HepG2 (cell line): ENCODE data around the gene MEF2B. TPM values are rescaled to one million over a fixed set of nuclear protein-coding genes. Genes with fewer than 3 reads are reported as not detected.

ENCODE experiments used
- BCL3 ChIP-seq: sonication (generic); formaldehyde crosslinking; IDR thresholded peaks from 2 replicates; pipeline ENCODE4 v1.5.1; 2020; ENCODE audit warnings: mild to moderate bottlenecking, missing genetic modification reagents, moderate library complexity
- HNF1B ChIP-seq: sonication (generic); formaldehyde crosslinking; IDR thresholded peaks from 2 replicates; pipeline ENCODE4 v1.5.1; 2020; ENCODE audit warnings: mild to moderate bottlenecking, moderate library complexity, missing genetic modification reagents
- MTERF4 ChIP-seq: sonication (generic); formaldehyde crosslinking; IDR thresholded peaks from 2 replicates; pipeline ENCODE4 v1.8.0; 2023; ENCODE audit warnings: mild to moderate bottlenecking, missing genetic modification reagents
- PRDM10 ChIP-seq: sonication (generic); formaldehyde crosslinking; IDR thresholded peaks from 2 replicates; pipeline ENCODE4 v1.4.0; 2020; ENCODE audit warnings: low read depth, missing genetic modification reagents
- RXRA ChIP-seq: sonication (generic); formaldehyde crosslinking; IDR thresholded peaks from 2 replicates; pipeline ENCODE4 v1.5.1; 2020; ENCODE audit warnings: missing genetic modification reagents
- TRAFD1 ChIP-seq: sonication (generic); formaldehyde crosslinking; IDR thresholded peaks from 2 replicates; pipeline ENCODE4 v1.5.1; 2020; ENCODE audit warnings: missing genetic modification reagents, mild to moderate bottlenecking, borderline replicate concordance
- XBP1 ChIP-seq: sonication (generic); formaldehyde crosslinking; IDR thresholded peaks from 2 replicates; pipeline ENCODE4 v1.5.0; 2020; ENCODE audit warnings: missing genetic modification reagents
- ZBTB4 ChIP-seq: sonication (generic); formaldehyde crosslinking; IDR thresholded peaks from 2 replicates; pipeline ENCODE4 v1.4.0; 2020; ENCODE audit warnings: missing genetic modification reagents, mild to moderate bottlenecking, borderline replicate concordance
- ZNF333 ChIP-seq: sonication (generic); formaldehyde crosslinking; IDR thresholded peaks from 2 replicates; pipeline ENCODE4 v1.4.0; 2020; ENCODE audit warnings: mild to moderate bottlenecking, missing genetic modification reagents, borderline replicate concordance
- ZNF572 ChIP-seq: sonication (generic); formaldehyde crosslinking; IDR thresholded peaks from 2 replicates; pipeline ENCODE4 v1.5.1; 2020; ENCODE audit warnings: mild to moderate bottlenecking, missing genetic modification reagents
- ZNF576 ChIP-seq: sonication (generic); formaldehyde crosslinking; IDR thresholded peaks from 2 replicates; pipeline ENCODE4 v1.4.0; 2020; ENCODE audit warnings: mild to moderate bottlenecking, missing genetic modification reagents
- ZNF747 ChIP-seq: sonication (generic); formaldehyde crosslinking; IDR thresholded peaks from 2 replicates; pipeline ENCODE4 v1.8.1; 2023; ENCODE audit warnings: missing genetic modification reagents, mild to moderate bottlenecking, borderline replicate concordance
- ZNF792 ChIP-seq: IDR thresholded peaks from 2 replicates; pipeline ENCODE4 v1.6.1; 2016
- polyA plus RNA-seq, 8 experiments: library from polyadenylated mRNA; depleted of rRNA in 3 of 8; stranded (reverse) in 7 of 8; unstranded in 1 of 8; fragments of >200 nt; fragmentation: Illumina TruSeq in 4 of 8; extraction: Trizol in 4 of 8; gene quantifications; 2 replicates each; pipeline versions ENCODE4 v1.2.1 to v1.2.3, GENCODE V29; 2011 to 2016; ENCODE audit warnings: low read depth in 4 of 8, missing spikeins in 1 of 8, mixed read lengths in 1 of 8; ENCODE audit not compliant: insufficient read depth in 1 of 8
- total RNA-seq, 5 experiments: library from RNA; depleted of rRNA; stranded (reverse); fragments of >200 nt; fragmentation: Illumina TruSeq; extraction: Trizol; gene quantifications; 2 replicates each; pipeline ENCODE4 v1.2.3, GENCODE V29; 2016; ENCODE audit warnings: low read depth in 1 of 5

The MEF2B gene
- total and polyA plus RNA-seq, 2 of the 13 experiments (the other 11 are each of a cell fraction or from before 2014, with no cell fraction given): 1.2 to 1.7 TPM

GRCh38 chr19:19096641-19097627 is 73.1 kb downstream of the MEF2B start (continued):
- TF ChIP-seq ZNF747 (peak; percentile 87), ZBTB4 (CRISPR knock-in tag) (peak; percentile 88; the same call in 1 of the 2 replicates), XBP1 (CRISPR knock-in tag) (no peak), RXRA (CRISPR knock-in tag) (peak; percentile 100), HNF1B (CRISPR knock-in tag) (peak; percentile 95), ZNF792 (peak; percentile 69; the same call in 1 of the 2 replicates), MTERF4 (CRISPR knock-in tag) (no peak), BCL3 (CRISPR knock-in tag) (peak; percentile 62; the same call in 1 of the 2 replicates), PRDM10 (CRISPR knock-in tag) (peak; percentile 87), TRAFD1 (CRISPR knock-in tag) (peak; percentile 92), ZNF576 (CRISPR knock-in tag) (no peak), ZNF572 (CRISPR knock-in tag) (no peak), ZNF333 (CRISPR knock-in tag) (peak; percentile 74; the same call in 1 of the 2 replicates)
